NCI-H2107 treated with DMSO at 0.1 percent for 48 hours (cell line): ENCODE data around the gene GCNT2.
"Not testable (repeated sequence)": the region's sequence is repeated elsewhere in the genome, so short reads cannot be mapped to it uniquely, and the experiment has no call there.

Experiments used
- DNase-seq: peaks from one replicate; lab custom pipeline; 2025; ENCODE audit not compliant: unreplicated experiment; lab: John Stamatoyannopoulos, UW

GCNT2 gene

DNA sequence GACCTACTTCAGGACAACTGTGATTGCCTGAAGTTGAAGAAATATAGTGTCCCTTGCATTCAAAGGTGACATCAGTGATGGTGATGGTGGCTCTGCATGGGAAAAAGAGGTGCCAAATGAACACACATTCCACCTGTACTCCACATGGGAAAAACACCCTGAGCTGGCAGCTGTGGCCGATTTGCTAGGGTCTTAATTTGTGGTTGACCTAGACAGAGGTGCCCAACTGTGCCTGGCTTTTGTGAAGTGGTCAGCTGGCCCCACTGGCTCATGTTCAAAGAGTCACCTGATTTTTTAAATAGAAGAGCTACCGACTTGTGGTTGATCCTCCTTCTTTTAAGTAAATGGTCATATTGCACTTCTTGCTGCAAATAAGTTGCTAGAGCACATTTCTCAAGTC is 7.6 kb upstream of the GCNT2 start:
- DNase-seq: no peak

DNA sequence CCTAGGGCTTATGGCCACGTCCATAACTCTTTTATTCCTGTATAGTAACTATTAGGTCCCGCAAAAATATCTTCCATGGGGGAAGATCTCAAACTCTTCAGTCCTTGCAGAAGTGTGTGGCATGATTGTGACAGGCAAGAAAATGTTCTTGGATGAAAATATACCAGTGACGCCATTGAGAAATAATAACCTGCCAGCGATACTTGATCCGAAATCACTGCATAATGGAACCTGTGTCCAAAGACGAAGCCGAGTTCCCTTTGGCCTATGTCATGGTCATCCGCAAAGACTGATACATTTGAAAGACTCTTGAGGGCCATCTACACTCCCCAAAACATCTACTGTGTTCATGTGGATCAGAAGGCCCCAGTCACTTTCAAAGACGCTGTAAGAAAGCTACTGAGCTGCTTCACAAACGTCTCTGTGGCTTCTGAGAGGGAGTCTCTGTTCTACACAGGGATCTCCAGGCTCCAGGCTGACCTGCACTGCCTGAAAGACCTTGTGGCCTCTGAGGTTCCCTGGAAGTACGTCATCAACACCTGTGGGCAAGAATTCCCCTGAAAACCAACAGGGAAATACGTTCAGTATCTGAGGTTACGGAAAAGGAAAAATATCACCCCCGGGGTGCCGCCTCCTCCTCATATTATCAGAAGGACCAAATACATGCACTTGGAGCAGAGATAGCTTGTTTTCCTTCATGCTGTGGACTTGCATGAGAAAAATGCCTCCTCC is 6.9 kb upstream of the GCNT2 start:
- DNase-seq: no peak

DNA sequence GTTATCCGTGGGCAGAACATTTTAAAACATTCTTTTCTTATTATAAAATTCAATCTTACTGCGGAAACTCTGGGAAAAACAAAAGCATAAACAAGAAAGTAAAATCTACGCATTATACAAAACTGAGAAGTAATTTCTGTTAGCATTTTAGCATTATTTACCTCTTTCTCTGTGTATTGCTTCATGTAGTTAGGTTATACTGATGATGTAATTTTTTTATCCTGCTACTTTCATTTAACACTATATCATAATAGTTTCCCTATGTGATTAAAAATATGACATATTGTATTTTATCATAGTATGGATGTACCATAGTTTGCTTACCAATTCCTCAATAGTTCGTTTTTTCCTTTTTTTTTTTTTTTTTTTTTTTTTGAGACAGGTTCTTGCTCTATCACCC is 4.2 kb upstream of the GCNT2 start:
- no peak for DNase-seq

DNA sequence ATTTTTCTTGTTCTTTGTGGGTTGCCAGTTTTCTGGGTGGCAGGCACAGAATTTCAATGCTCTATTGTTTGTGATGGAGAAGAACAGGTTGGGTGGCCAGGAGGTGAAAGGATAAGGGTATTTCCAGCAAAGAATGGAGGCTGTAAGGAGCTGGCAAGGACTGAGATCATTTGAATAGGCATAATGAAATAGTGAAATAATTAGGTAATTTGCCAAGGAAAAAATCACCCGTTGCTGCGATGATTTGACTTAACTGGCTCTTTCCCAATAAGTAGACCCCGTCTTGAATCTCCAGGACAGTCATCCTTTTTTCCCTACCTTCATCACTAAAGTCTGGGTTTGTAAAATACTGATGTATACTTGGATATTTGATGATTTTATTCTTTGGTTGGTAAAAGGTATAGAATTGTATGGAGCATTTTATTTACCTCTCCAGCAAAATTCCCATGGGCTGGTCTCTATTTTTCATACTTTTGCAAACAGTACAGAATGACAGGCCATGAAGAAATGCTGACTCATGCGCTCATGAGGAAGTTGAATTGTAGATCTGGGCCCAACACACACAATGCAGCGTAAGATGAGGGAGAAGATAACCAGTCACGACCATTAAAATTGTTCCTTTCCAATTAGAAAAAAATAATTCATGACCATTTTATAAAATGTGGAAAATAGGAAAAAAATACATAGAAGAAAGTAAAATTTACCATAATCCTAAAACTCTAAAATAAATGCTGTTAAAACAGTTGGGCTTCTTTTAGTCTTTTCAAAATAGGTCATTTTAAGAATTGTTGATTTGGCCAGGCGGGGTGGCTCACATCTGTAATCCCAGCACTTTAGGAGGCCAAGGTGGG is 2.4 kb upstream of the GCNT2 start:
- no peak for DNase-seq

DNA sequence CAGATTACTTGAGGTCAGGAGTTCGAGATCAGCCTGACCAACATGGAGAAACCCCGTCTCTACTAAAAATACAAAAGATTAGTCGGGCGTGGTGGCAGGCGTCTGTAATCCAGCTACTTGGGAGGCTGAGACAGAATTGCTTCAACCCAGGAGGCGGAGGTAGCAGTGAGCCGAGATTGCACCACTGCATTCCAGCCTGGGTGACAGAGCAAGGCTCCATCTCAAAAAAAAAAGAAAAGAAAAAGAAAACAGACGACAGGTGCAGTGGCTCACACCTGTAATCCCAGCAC is 1.8 kb upstream of the GCNT2 start:
- DNase-seq: not testable (repeated sequence)

DNA sequence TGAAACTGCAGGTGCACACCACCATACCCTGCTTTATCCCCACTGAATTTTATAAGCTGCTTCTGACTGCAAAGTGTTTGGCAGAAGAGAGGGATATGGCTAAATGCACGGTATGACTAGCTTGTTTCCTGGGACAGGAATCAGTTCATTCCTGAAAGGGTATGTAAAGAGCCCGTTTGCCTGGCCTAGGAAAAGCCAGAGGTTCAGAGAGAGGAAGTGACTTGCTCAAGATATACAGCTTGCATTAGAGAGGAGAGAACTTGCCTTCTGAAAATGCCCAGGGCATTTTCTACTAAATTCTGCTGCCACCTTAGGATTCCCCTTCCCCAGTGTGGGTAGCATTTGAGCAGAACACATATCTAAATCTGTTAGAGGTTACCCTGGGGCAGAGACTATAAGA is 683 bp upstream of the GCNT2 start:
- DNase-seq: no peak

DNA sequence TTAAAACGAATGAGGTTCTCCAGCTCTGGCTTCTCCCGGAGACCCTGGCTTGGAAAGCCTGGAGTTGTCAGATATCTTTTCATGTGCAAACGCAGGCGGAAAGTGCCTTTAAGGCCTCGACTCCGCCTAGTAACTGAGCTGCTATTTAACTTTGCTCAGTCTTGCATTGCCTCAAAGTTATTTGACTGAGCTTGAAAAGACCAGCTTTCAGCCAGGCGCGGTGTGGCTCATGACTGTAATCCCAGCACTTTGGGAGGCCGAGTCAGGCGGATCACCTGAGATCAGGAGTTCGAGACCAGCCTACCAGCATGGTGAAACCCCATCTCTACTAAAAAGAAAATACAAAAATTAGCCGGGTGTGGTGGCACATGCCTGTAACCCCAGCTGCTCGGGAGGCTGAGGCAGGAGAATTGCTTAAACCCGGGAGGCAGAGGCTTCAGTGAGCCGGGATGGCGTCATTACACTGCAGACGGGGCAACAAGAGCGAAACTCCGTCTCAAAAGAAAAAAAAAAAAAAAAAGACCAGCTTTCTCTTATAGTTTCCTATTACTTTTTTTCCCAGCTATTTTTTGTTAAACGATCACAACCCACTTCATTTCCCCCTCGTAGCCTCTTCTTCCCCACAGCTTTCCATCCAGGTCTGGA is 1.9 kb downstream of the GCNT2 start:
- no peak for DNase-seq

DNA sequence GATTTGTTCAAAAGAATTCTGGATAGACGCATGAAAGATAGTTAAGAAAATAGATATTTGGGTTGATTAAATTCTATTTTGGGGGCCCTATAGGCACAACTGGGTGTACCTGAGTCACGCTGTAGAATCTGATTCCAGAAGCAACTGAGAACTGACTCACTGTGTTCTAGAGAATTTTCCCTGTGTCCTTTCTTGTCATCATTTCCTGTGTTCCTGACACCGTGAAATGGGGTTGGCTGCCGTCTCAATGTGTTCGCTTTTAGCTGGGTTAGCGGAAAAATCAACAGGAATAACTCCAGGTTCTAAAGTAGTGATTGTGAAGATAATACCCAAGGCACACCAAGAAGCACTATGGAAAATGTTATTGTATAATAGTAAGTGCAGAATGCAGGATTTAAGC is 5.0 kb downstream of the GCNT2 start:
- DNase-seq: no peak

DNA sequence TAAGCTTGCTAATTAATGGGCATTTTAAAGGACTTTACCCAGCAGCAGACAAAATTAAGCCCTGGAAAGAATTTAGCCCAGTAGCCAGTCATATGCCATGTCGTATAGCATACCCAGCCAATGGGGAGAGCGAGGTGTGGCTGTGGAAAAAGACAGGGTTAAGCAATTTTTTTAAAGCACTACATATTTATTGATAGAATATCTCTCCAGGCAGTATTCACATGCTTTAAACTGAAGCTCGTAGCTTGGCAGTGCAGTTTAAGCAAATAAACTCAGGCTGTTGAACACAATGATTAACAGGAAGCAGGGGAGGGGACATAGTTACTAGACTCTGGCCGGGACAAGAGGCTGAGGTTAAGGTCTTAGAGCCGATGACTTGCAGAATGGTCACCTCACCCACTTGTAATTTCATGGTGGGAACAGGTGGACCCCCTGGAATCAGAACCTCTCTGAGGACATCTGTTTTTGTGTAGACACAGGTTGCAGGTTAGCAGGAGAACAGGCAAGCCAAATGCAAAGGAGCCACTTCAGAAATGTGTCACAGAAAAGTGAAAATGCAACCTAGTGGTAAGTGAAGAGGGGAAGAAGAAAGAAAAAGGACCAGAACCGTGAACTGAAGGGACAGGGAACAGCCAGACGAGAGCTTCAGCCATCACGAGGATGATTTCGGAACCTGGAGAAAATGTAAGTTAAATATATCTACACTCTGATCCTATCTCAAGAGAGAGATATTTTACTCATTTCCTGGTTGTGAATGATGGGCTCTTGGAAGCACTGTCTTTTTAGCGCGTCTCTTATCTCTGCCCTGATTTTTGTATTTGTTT is 7.2 kb downstream of the GCNT2 start:
- DNase-seq: no peak

DNA sequence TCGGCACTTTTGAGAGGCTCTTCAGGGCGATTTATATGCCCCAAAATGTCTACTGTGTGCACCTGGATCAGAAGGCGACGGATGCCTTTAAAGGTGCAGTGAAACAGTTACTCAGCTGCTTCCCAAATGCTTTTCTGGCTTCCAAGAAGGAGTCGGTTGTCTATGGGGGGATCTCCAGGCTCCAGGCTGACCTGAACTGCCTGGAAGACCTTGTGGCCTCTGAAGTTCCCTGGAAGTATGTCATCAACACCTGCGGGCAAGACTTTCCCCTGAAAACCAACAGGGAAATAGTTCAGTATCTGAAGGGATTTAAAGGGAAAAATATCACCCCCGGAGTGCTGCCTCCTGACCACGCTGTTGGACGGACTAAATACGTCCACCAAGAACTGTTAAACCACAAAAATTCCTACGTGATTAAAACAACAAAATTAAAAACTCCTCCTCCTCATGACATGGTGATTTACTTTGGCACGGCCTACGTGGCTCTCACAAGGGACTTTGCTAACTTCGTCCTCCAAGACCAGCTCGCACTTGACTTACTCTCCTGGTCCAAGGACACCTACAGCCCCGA is 8.2 kb downstream of the GCNT2 start:
- no peak for DNase-seq

DNA sequence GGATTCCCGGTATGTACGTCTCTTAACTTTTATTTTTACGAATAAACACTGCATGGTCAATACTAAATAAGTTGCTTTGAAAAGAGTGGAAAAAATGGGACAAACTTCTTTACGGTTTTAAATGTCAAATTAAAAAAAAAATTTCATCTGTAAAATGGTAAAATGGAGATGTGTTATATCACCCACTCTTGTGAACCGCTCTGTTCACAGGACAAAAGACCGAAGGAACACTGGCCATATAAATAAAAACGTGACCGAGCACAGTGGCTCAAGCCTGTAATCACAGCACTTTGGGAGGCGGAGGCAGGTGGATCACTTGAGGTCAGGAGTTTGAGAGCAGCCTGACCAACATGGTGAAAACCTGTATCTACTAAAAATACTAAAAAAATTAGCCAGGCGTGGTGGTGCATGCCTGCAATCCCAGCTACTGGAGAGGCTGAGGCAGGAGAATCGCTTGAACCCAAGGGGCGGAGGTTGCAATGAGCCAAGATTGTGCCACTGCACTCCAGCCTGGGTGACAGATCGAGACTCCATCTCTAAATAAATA is 8.8 kb downstream of the GCNT2 start:
- not testable (repeated sequence) for DNase-seq

DNA sequence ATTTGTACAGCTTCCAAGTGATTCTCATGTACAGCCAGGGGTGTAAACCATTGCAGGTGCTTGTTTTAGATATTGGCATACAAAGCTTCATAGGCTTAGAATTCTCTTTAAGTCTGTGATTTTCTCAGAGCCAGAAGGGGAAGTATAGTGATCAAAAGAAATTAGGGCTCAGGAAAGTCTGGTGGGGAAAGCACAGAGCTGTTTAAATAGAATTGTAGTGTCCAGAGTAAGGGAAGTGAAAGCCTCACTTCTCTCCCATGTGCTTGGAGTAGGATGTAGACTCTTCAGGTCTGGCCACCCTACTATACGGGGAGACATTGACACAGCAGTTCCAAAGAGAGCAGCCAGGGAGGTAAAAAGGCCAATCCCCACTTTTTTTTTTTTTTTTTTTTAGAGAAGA is 10.4 kb downstream of the GCNT2 start:
- no peak for DNase-seq

DNA sequence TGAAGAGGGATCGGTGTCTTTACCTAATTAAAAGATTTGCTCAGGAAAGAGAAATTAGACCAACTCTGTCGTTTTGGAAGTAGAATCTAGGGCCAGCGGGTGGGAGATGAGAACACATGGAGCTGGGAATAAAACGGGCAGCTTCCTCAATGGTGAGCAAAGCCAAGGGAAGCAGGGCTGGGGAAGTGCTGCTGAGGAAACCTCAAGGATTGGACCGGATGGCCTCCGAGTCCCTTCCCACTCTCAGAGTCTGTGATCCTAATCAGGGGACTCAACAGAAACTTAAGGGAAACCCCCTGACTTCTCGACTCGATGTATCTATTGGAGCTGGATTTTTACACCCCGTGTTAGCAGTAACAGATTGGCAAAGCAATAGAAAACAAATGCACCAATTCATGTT is 10.8 kb downstream of the GCNT2 start:
- no peak for DNase-seq

DNA sequence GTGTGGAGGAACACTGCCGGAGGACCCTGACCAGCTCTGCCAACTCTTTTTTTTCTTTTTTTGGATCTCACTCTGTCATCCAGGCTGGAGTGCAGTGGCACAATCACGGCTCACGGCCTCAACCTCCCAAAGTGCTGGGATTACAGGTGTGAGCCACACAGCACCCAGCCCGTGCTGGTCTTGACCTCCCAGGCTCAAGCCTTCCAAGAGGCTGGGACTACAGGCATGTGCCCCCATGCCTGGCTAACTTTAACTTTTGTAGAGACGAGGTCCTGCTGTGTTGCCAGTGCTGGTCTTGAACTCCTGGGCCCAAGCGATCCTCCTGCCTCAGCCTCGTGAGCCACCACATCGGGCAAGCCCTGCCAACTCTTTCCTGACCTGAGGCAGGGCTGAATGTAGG is 11.2 kb downstream of the GCNT2 start:
- DNase-seq: no peak

DNA sequence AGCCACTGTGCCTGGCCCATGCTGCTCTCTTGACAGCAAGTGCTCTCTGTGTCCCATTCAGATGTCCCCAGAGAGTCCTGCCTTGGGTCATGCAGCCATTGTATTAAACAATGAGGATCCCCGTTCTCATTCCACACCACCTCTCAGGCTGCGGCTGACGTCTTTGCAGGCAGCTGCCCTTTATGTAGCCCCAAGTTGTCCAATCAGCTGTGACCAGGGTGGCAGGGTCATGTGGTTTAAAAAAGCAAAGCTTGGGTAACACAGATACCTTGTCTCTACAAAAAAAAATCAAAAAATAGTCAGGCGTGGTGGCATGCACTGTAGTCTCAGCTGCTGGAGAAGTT is 13.2 kb downstream of the GCNT2 start:
- no peak for DNase-seq

DNA sequence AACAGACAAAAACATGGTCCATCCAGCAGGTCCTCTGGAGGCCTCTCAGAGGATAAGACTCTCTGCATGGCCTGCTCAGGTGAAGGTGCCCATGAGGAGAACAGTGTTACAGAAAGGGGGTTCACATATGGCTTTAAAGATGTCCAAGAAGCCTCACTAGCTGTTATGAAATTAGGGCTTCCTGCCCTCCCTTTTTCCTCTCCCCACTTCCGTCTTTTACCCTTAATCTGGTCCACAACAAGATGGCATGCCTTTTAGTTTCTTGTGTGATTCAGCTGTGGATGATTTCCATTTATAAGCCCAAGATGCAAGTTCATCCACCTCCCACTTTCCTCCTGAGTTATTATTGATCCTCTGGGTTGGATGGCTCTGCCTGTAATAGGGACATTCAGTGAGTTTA is 14.0 kb downstream of the GCNT2 start:
- no peak for DNase-seq

DNA sequence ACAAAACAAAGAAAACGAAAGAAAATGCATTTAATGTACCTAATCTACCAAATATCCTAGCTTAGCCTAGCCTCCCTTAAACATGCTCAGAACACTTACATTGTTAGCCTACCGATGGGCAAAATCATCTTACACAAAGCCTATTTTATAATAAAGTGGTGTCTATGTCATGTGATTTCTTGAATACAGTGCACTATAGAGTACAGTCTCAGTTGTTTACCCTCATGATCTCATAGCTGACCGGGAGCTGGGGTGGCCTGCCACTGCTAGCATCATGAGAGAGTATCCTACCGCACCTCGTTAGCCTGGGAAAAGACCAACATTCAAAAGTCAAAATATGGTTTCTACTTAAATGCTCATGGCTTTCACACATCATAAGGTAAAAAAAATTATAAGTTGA is 16.6 kb downstream of the GCNT2 start:
- no peak for DNase-seq

DNA sequence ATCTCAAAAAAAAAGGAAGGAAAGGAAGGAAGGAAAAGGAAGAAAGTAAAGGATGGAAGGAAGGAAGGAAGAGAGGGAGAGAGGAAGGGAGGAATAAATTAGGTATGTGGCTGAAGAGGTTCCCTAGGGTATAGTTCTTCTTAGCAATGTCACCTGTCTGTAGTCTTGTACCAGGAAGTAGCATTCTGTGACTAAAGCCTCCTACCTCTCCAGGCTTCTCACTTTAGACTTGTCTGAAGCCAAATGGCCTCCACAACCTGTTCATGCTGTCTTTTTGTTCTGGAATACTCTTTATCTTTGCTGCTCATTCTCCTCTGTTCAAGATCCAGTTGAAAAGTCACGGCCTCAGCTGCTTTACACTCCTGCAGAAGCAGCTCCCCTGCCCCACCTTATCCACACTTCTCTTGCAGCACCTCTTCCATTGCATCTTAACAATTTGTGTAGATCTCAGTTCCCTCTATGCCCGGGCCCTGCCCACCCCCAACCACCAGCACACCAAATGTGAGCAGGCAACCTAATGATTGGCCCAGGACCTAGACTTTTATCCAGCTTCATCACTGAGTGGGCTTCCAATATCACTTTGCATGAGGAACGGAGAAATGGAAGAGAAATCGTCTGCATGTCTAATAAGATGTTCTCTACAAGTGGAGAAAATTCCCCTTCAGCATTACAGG is 19.1 kb downstream of the GCNT2 start:
- DNase-seq: peak; percentile 22

DNA sequence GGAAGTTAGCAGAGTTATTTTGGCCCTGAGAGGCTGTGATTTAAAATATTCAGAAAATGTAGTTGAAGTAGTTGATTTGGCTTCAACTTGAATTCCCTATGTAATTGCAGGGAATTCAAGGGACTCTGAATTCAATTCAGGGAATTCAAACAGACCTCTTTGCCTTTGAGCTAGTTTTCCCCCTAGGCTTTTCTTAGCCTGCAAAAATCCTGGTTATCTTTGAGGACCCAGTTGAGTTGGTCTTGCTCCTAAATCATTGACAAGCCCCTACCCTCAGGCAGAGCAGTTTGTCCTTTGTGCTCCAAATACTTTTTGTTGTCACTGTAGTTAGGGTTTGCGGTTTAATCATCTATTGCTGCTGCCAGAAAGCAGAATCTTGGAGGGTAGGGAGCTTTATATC is 20.4 kb downstream of the GCNT2 start:
- no peak for DNase-seq

DNA sequence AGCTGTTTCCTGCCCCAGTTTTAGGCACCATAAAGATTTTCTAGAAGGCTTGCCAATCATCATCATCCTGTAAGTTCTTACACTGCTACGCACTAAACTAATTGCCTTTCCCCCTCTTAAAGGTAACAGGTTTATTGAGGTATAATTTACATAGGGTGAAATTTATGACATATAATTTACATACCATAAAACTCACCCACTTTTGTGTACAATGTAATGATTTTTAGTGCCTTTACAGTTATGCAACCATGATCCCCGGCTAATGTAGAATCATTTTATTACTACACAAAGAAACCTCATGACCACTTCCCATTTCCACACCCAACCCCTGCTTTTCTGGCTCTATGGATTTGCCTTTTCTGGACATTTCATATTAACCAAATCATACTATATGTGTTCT is 21.1 kb downstream of the GCNT2 start:
- DNase-seq: no peak
